Fibroblast of lung (primary cell): ENCODE data around the gene MAPK4.

ENCODE experiments used
- CTCF ChIP-seq, 2 donors: IDR thresholded peaks in 1 of 2; conservative IDR thresholded peaks in 1 of 2; 1 replicate in 1 of 2; 2 replicates in 1 of 2; pipeline ENCODE4 v1.5.1; 2011 to 2012; ENCODE audit warnings: low read length in 2 of 2, control low read depth in 1 of 2, inconsistent platforms in 1 of 2, low read depth in 1 of 2, mild to moderate bottlenecking in 1 of 2
- EZH2 ChIP-seq: IDR thresholded peaks from 2 replicates; pipeline ENCODE4 v1.5.1; 2012; ENCODE audit warnings: low read length, control low read depth, mild to moderate bottlenecking; ENCODE audit errors: missing control alignments

- no peak for TF ChIP-seq CTCF (conservative IDR thresholded peaks at IDR 0.05 in 1 of 2, IDR thresholded peaks at IDR 0.05 in 1 of 2; ENCODE audit: low read depth in 1 of 2, low read length in 2 of 2)
- TF ChIP-seq EZH2: no peak
Measured at GRCh38 chr18:50719471-50720324, 159.8 kb downstream of the MAPK4 start.
